Measurements from ENCODE around the gene HERPUD2. TPM values are rescaled to one million over a fixed set of nuclear protein-coding genes. Genes with fewer than 3 reads are reported as not detected.
"Not testable (repeated sequence)": the region's sequence is repeated elsewhere in the genome, so short reads cannot be mapped to it uniquely, and the experiment has no call there.

The HERPUD2 gene
- total RNA-seq, 1 experiment from 2014 or later = 11.7 TPM

DNA sequence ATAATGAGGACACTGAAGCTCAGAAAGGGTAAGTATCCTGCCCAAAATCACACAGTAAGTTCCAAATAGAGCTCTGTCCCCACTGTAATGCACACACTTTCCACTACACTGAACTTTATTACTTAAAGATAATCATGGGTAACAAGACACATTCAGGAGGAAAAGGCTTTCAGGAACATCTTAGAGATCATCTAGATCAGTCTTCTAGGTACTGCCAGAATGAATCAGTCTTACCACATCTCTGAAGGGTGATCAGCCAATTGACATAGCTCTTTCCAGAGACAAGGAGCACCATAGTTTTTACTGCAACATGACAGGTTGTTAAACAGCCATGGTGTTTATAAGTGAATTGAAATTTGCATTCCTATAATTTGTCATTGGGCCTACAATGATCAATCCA is 5.4 kb upstream of the HERPUD2 start:
- no TSS peak for BruUV-seq (replicated peaks)
- Histone ChIP-seq H2AFZ (ENCODE audit: low read length) (no peak overlapping the region), H3K4me2 (ENCODE audit: low read length) (no peak overlapping the region), H4K20me1 (ENCODE audit: low read length) (no peaks in the 10 kb centered on the region), H3K9ac (ENCODE audit: low read length) (no peak overlapping the region), H3F3A (ENCODE audit: low read length, unreplicated experiment) (no peaks in the 10 kb centered on the region), H3K79me2 (ENCODE audit: low read length) (peaks cover 9% of the 10 kb centered on the region), H3K4me3 (ENCODE audit: low read length) (no peak overlapping the region), H3K36me3 (ENCODE audit: low read depth, low read length) (no peaks in the 10 kb centered on the region), H3K9me3 (ENCODE audit: low read length) (no peaks in the 10 kb centered on the region), H3K4me1 (ENCODE audit: insufficient read depth, low read length) (peaks cover 31% of the 10 kb centered on the region), H3K27ac (ENCODE audit: low read length) (no peak overlapping the region), H3K9me2 (replicated peaks; ENCODE audit: low read length) (no peaks in the 10 kb centered on the region), H3K27me3 (ENCODE audit: low read length) (no peaks in the 10 kb centered on the region)
- intact Hi-C loops (cut with micrococcal nuclease) = no loop called here
- TF ChIP-seq, protein P1, sequence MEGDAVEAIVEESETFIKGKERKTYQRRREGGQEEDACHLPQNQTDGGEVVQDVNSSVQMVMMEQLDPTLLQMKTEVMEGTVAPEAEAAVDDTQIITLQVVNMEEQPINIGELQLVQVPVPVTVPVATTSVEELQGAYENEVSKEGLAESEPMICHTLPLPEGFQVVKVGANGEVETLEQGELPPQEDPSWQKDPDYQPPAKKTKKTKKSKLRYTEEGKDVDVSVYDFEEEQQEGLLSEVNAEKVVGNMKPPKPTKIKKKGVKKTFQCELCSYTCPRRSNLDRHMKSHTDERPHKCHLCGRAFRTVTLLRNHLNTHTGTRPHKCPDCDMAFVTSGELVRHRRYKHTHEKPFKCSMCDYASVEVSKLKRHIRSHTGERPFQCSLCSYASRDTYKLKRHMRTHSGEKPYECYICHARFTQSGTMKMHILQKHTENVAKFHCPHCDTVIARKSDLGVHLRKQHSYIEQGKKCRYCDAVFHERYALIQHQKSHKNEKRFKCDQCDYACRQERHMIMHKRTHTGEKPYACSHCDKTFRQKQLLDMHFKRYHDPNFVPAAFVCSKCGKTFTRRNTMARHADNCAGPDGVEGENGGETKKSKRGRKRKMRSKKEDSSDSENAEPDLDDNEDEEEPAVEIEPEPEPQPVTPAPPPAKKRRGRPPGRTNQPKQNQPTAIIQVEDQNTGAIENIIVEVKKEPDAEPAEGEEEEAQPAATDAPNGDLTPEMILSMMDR (conservative IDR thresholded peaks at IDR 0.05; ENCODE audit: low read depth, low read length) = no peak
- no peak for TF ChIP-seq EZH2phosphoT487 (IDR thresholded peaks at IDR 0.05; ENCODE audit: borderline replicate concordance, low read length)
- POLR2A ChIA-PET (ENCODE audit: unreplicated experiment) = interaction anchor here (0.6 kb wide), 1 partner anchor 599 kb away, joined by 6 read pairs; no protein-coding TSS in a partner anchor
- CTCF ChIA-PET = no interaction called here
- ATAC-seq (no peak), DNase-seq (no peak)

DNA sequence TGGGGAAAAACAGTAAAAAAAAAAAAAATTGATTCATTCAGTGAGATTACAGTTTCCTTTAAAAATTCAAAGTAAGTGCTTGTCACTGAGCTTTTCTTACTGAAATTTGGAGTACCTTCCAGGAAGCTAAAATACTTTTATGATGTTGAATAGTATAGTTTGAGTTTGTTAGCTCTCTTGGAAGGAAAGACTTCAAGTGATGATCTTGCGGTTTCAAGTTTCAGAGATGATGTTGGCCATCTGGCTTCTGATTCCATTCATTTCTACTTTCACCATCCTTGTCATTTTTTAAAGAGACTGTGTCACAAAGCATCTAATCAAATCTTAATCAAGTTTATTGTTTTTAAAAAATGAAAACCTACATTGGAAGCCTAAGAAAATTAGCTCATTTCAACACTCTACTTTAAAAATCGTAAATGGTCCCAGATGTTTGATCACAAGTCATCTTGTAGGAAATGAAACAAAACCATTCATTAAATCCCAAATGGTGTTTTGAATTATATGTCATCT is 4.9 kb upstream of the HERPUD2 start:
- no TSS peak for BruUV-seq (replicated peaks)
- TF ChIP-seq EZH2phosphoT487 (IDR thresholded peaks at IDR 0.05; ENCODE audit: borderline replicate concordance, low read length) = no peak
- TF ChIP-seq, protein P1 (conservative IDR thresholded peaks at IDR 0.05; ENCODE audit: low read depth, low read length) = no peak
- TF ChIP-seq EZH2 (IDR thresholded peaks at IDR 0.05; ENCODE audit: low read length, unreplicated experiment) = no peak

DNA sequence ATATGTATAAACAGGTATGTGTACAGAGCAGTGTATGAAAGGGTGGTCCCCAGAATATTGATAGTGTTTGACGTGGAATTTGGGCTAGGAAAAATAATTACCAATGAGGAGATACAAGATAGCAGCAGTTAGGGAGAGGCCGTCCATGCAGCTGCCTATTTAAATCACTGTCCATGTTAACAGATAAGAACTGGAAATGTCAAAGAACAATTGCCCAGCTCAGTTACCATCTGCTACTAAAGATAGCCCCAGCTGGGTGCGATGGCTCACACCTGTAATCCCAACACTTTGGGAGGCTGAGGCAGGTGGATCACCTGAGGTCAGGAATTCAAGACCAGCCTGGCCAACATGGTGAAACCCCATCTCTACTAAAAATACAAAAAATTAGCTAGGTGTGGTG is 3.4 kb upstream of the HERPUD2 start:
- H3K27me3 ChIP-seq (ENCODE audit: low read length); CTCF ChIA-PET; H3F3A ChIP-seq (ENCODE audit: low read length, unreplicated experiment); H3K9me3 ChIP-seq (ENCODE audit: low read length); DNase-seq; H3K9me2 ChIP-seq (replicated peaks; ENCODE audit: low read length); H3K4me2 ChIP-seq (ENCODE audit: low read length); H3K9ac ChIP-seq (ENCODE audit: low read length); H2AFZ ChIP-seq (ENCODE audit: low read length); BruUV-seq (replicated peaks); H3K27ac ChIP-seq (ENCODE audit: low read length); H3K4me3 ChIP-seq (ENCODE audit: low read length); ATAC-seq; H3K36me3 ChIP-seq (ENCODE audit: low read depth, low read length); H4K20me1 ChIP-seq (ENCODE audit: low read length): not testable (repeated sequence)
- Histone ChIP-seq H3K79me2 (ENCODE audit: low read length) (peaks cover 23% of the 10 kb centered on the region), H3K4me1 (ENCODE audit: insufficient read depth, low read length) (peaks cover 34% of the 10 kb centered on the region)
- POLR2A ChIA-PET (ENCODE audit: unreplicated experiment) = interaction anchor here (0.7 kb wide), 1 partner anchor 702 kb away, joined by 3 read pairs; no protein-coding TSS in a partner anchor
- intact Hi-C loops (cut with micrococcal nuclease) = loop anchor here (5.0 kb wide), 1 partner anchor 951 kb away; no protein-coding TSS in a partner anchor

More for the DNA sequence above, 4.9 kb upstream of the HERPUD2 start:
- no peaks in the 10 kb centered on the region for H3K9me2 ChIP-seq (replicated peaks; ENCODE audit: low read length)
- H3K4me2 ChIP-seq (ENCODE audit: low read length) = no peak overlapping the region
- H3F3A ChIP-seq (ENCODE audit: low read length, unreplicated experiment) = no peaks in the 10 kb centered on the region
- peaks cover 32% of the 10 kb centered on the region for H3K4me1 ChIP-seq (ENCODE audit: insufficient read depth, low read length)
- no peak overlapping the region for H2AFZ ChIP-seq (ENCODE audit: low read length)
- ATAC-seq = no peak
- CTCF ChIA-PET = no interaction called here
- intact Hi-C loops (cut with micrococcal nuclease) = loop anchor here (5.0 kb wide), 1 partner anchor 953 kb away; no protein-coding TSS in a partner anchor
- H3K27me3 ChIP-seq (ENCODE audit: low read length) = no peaks in the 10 kb centered on the region
- no peaks in the 10 kb centered on the region for H3K36me3 ChIP-seq (ENCODE audit: low read depth, low read length)
- no peak overlapping the region for H3K9ac ChIP-seq (ENCODE audit: low read length)
- H3K9me3 ChIP-seq (ENCODE audit: low read length) = no peaks in the 10 kb centered on the region
- no peak overlapping the region for H3K4me3 ChIP-seq (ENCODE audit: low read length)
- no peak overlapping the region for H3K27ac ChIP-seq (ENCODE audit: low read length)
- peaks cover 11% of the 10 kb centered on the region for H3K79me2 ChIP-seq (ENCODE audit: low read length)
- POLR2A ChIA-PET (ENCODE audit: unreplicated experiment) = interaction anchor here (0.6 kb wide), 1 partner anchor 599 kb away, joined by 6 read pairs; no protein-coding TSS in a partner anchor
- H4K20me1 ChIP-seq (ENCODE audit: low read length) = no peaks in the 10 kb centered on the region
- no peak for DNase-seq

Data from PC-3 (cell line).